ENCODE measurements around the gene GATAD2B.

DNA sequence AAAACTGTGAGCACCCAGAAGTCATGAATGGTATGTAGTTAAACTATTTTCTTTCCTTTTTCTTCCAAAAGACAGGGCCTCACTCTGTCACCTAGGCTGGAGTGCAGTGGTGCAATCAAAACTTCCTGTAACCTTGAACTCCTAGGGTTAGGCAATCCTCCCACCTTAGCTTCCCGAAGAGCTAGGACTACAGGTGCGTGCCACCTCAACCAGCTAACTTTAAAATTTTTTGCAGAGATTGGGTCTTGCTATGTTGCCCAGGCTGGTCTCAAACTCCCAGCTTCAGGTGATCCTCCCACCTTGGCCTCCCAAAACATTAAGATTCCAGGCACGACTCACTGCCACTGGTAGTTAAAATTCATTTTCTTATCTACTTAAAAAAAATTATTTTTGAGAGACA, 62.5 kb downstream of the GATAD2B start:
- TF ChIP-seq, protein P1, sequence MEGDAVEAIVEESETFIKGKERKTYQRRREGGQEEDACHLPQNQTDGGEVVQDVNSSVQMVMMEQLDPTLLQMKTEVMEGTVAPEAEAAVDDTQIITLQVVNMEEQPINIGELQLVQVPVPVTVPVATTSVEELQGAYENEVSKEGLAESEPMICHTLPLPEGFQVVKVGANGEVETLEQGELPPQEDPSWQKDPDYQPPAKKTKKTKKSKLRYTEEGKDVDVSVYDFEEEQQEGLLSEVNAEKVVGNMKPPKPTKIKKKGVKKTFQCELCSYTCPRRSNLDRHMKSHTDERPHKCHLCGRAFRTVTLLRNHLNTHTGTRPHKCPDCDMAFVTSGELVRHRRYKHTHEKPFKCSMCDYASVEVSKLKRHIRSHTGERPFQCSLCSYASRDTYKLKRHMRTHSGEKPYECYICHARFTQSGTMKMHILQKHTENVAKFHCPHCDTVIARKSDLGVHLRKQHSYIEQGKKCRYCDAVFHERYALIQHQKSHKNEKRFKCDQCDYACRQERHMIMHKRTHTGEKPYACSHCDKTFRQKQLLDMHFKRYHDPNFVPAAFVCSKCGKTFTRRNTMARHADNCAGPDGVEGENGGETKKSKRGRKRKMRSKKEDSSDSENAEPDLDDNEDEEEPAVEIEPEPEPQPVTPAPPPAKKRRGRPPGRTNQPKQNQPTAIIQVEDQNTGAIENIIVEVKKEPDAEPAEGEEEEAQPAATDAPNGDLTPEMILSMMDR (IDR thresholded peaks at IDR 0.05; ENCODE audit: extremely low read depth in 1 of 2, insufficient read depth in 1 of 2, low read depth in 1 of 2, low read length in 2 of 2): no peak
- no peak for TF ChIP-seq POLR2A (IDR thresholded peaks at IDR 0.05; ENCODE audit: low read depth, low read length)

All from endothelial cell of umbilical vein (primary cell).